Measurements from ENCODE around the gene PDCD1LG2. TPM values are rescaled to one million over a fixed set of nuclear protein-coding genes. Genes with fewer than 3 reads are reported as not detected.
"Not testable (repeated sequence)": the region's sequence is repeated elsewhere in the genome, so short reads cannot be mapped to it uniquely, and the experiment has no call there.

PDCD1LG2 gene
- total RNA-seq: under 0.01 and 0.64 TPM in 2 replicates

GRCh38 chr9:5510360-5510931 is at the start of gene PDCD1LG2:
Gene PDCD1LG2, plus strand, starts transcription at chr9:5510531. Its CDS starts 12,016 bp downstream, at chr9:5522547.
- TF ChIP-seq CTCF (IDR thresholded peaks at IDR 0.05; ENCODE audit: insufficient read depth, low read length, severe bottlenecking): no peak
- FAIRE-seq (no peak), DNase-seq (ENCODE audit: low read depth) (peak; percentile 83)
- Histone ChIP-seq H3K36me3 (ENCODE audit: control insufficient read depth, insufficient read depth, low read length) (no peaks in the 10 kb centered on the region), H3K27me3 (ENCODE audit: control insufficient read depth, insufficient read depth, low read length) (no peaks in the 10 kb centered on the region), H3K4me3 (ENCODE audit: low read depth, low read length) (peak within 1 kb of the TSS; percentile 25)

- not testable (repeated sequence) for FAIRE-seq; DNase-seq (ENCODE audit: low read depth); H3K4me3 ChIP-seq (ENCODE audit: low read depth, low read length); H3K27me3 ChIP-seq (ENCODE audit: control insufficient read depth, insufficient read depth, low read length); H3K36me3 ChIP-seq (ENCODE audit: control insufficient read depth, insufficient read depth, low read length)
Measured at GRCh38 chr9:5464831-5465330, 45.5 kb upstream of the PDCD1LG2 start.

- H3K36me3 ChIP-seq (ENCODE audit: control insufficient read depth, insufficient read depth, low read length): peaks cover 10% of the 10 kb centered on the region
- no peak for DNase-seq (ENCODE audit: low read depth)
Measured at GRCh38 chr9:5466005-5466404, 44.3 kb upstream of the PDCD1LG2 start.

GRCh38 chr9:5466766-5467165 is 43.6 kb upstream of the PDCD1LG2 start:
- FAIRE-seq (no peak), DNase-seq (ENCODE audit: low read depth) (no peak)
- H3K36me3 ChIP-seq (ENCODE audit: control insufficient read depth, insufficient read depth, low read length): peaks cover 10% of the 10 kb centered on the region
- no peak overlapping the region for H3K4me3 ChIP-seq (ENCODE audit: low read depth, low read length)
- H3K27me3 ChIP-seq (ENCODE audit: control insufficient read depth, insufficient read depth, low read length): no peaks in the 10 kb centered on the region
- TF ChIP-seq CTCF (IDR thresholded peaks at IDR 0.05; ENCODE audit: insufficient read depth, low read length, severe bottlenecking): no peak

More at GRCh38 chr9:5466005-5466404, 44.3 kb upstream of the PDCD1LG2 start:
- Histone ChIP-seq H3K27me3 (ENCODE audit: control insufficient read depth, insufficient read depth, low read length) (no peaks in the 10 kb centered on the region), H3K4me3 (ENCODE audit: low read depth, low read length) (no peak overlapping the region)
- TF ChIP-seq CTCF (IDR thresholded peaks at IDR 0.05; ENCODE audit: insufficient read depth, low read length, severe bottlenecking): no peak
- FAIRE-seq: no peak

GRCh38 chr9:5468850-5469249 is 41.5 kb upstream of the PDCD1LG2 start:
- no peak for TF ChIP-seq CTCF (IDR thresholded peaks at IDR 0.05; ENCODE audit: insufficient read depth, low read length, severe bottlenecking)
- Histone ChIP-seq H3K4me3 (ENCODE audit: low read depth, low read length) (no peak overlapping the region), H3K27me3 (ENCODE audit: control insufficient read depth, insufficient read depth, low read length) (no peaks in the 10 kb centered on the region), H3K36me3 (ENCODE audit: control insufficient read depth, insufficient read depth, low read length) (peaks cover 8% of the 10 kb centered on the region)
- FAIRE-seq (no peak), DNase-seq (ENCODE audit: low read depth) (no peak)

GRCh38 chr9:5470122-5470521 is 40.2 kb upstream of the PDCD1LG2 start:
- DNase-seq (ENCODE audit: low read depth): no peak
- no peak for FAIRE-seq

More at GRCh38 chr9:5470122-5470521, 40.2 kb upstream of the PDCD1LG2 start:
- no peaks in the 10 kb centered on the region for H3K27me3 ChIP-seq (ENCODE audit: control insufficient read depth, insufficient read depth, low read length)
- no peak overlapping the region for H3K4me3 ChIP-seq (ENCODE audit: low read depth, low read length)
- H3K36me3 ChIP-seq (ENCODE audit: control insufficient read depth, insufficient read depth, low read length): peaks cover 8% of the 10 kb centered on the region
- TF ChIP-seq CTCF (IDR thresholded peaks at IDR 0.05; ENCODE audit: insufficient read depth, low read length, severe bottlenecking): no peak
